T1000 (cell line): ENCODE measurements around the gene OR10G8.

Experiments used
- DNase-seq: peaks from one replicate; lab custom pipeline; 2025; ENCODE audit warnings: mixed read lengths; lab: John Stamatoyannopoulos, UW

The OR10G8 gene

GRCh38 chr11:124078591-124078990 lies 52.0 kb downstream of the OR10G8 start:
- no peak for DNase-seq

DNA sequence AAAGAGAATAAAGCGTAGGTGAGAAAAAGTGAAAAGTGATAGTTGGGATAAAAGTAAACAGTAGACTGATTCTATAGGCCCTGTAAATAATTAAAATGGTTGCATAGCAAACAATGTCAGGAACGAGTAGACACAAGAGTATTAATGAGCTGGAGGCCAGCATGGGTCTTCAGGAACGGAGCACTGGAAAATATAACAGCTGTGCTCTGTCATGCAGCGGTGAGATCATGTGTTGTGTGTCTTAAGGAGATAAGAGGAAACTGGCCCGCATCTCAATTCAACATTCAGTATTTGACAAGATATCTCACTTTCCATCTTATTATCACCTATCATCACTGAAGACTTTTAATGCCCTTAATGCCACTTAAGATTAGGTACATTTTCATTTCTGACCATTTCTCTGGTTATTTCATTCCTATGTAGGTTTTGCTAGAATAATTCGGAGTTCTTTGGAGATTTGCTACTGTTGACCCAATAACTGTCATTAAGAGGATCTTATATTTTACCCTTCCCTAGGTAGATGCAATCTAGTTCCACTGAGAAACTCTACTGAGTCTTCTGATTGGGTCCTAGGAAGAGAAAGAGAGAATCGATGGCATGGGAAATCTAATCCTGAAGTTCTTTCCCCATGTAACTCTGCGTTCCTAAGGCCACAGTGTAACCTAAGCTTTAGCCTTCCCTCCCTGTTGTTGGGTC lies 53.2 kb downstream of the OR10G8 start:
- no peak for DNase-seq
